H1 (cell line): ENCODE measurements around the gene ZNF277. TPM values are rescaled to one million over a fixed set of nuclear protein-coding genes. Genes with fewer than 3 reads are reported as not detected.

Experiments
- CTCF ChIA-PET: fragments of 300-600 bp; sonication (Branson Sonifier 250); formaldehyde crosslinking; loops from one replicate; lab custom pipeline; 2021; ENCODE audit not compliant: partially characterized antibody; lab: Charles Lee
- POLR2A ChIA-PET: fragments of 300-600 bp; sonication (Branson Sonifier 250); formaldehyde crosslinking; loops from one replicate; lab custom pipeline; 2021; ENCODE audit warnings: inconsistent platforms; ENCODE audit not compliant: partially characterized antibody; lab: Charles Lee
- DNase-seq, 2 experiments: peaks; one replicate each; pipeline versions ENCODE4 v3.0.0 to v3.0.0-alpha.2; 2010 to 2022; ENCODE audit warnings: low spot score in 2 of 2, low read depth in 1 of 2, mixed read lengths in 1 of 2
- FAIRE-seq: peaks from 2 replicates; lab custom pipeline; 2011; peaks lifted over from hg19 to GRCh38; lab: Jason Lieb, UNC
- H2AFZ ChIP-seq: 2 replicates; pipeline ENCODE4 v1.8.1; 2012; ENCODE audit warnings: low read length, inconsistent platforms
- H2AK5ac ChIP-seq: 2 replicates; pipeline ENCODE4 v1.6.1; 2013; ENCODE audit warnings: low read depth, low read length
- H2BK120ac ChIP-seq: replicated peaks from 2 replicates; pipeline ENCODE3; 2013; ENCODE audit warnings: low read depth, low read length, inconsistent platforms
- H2BK12ac ChIP-seq: 2 replicates; pipeline ENCODE4 v1.6.1; 2013; ENCODE audit warnings: low read depth, low read length
- H2BK15ac ChIP-seq: 2 replicates; pipeline ENCODE4 v1.6.1; 2013; ENCODE audit warnings: low read length
- H2BK20ac ChIP-seq: 2 replicates; pipeline ENCODE4 v1.6.1; 2013; ENCODE audit warnings: low read length
- H2BK5ac ChIP-seq: 2 replicates; pipeline ENCODE4 v1.6.1; 2013; ENCODE audit warnings: low read depth, low read length
- H3K14ac ChIP-seq: 2 replicates; pipeline ENCODE4 v1.6.1; 2013; ENCODE audit warnings: inconsistent platforms; ENCODE audit not compliant: insufficient read length
- H3K18ac ChIP-seq: 2 replicates; pipeline ENCODE4 v1.6.1; 2013; ENCODE audit warnings: low read length; ENCODE audit errors: extremely low read depth
- H3K23ac ChIP-seq: 2 replicates; pipeline ENCODE4 v1.6.1; 2013; ENCODE audit warnings: inconsistent platforms; ENCODE audit not compliant: insufficient read length
- H3K23me2 ChIP-seq: 2 replicates; pipeline ENCODE4 v1.6.1; 2013; ENCODE audit warnings: low read depth, low read length
- H3K27ac ChIP-seq: 2 replicates; pipeline ENCODE4 v1.6.1; 2011; ENCODE audit warnings: low read depth, low read length, inconsistent platforms
- H3K27me3 ChIP-seq, 4 experiments: replicated peaks in 1 of 4; 1 replicate in 1 of 4; 2 replicates in 3 of 4; pipeline versions ENCODE4 v1.6.1 to v1.8.1; 2011 to 2013; ENCODE audit warnings: low read length in 3 of 4, mild to moderate bottlenecking in 3 of 4, inconsistent platforms in 2 of 4, mixed read lengths in 2 of 4, moderate library complexity in 1 of 4; ENCODE audit not compliant: control insufficient read depth in 3 of 4, insufficient read depth in 3 of 4; ENCODE audit errors: extremely low read depth in 1 of 4
- H3K36me3 ChIP-seq, 4 experiments: 2 replicates each; pipeline versions ENCODE4 v1.6.1 to v1.8.1; 2011 to 2013; ENCODE audit warnings: mild to moderate bottlenecking in 4 of 4, low read length in 3 of 4, moderate library complexity in 2 of 4, control low read depth in 1 of 4, inconsistent platforms in 1 of 4; ENCODE audit not compliant: insufficient read depth in 4 of 4, control insufficient read depth in 2 of 4
- H3K4ac ChIP-seq: replicated peaks from 2 replicates; pipeline ENCODE3; 2013; ENCODE audit warnings: low read length, low read depth, mixed read lengths, inconsistent platforms; ENCODE audit not compliant: insufficient read length
- H3K4me1 ChIP-seq, 4 experiments: replicated peaks in 1 of 4; 1 replicate in 1 of 4; 2 replicates in 3 of 4; pipeline versions ENCODE4 v1.6.1 to v1.8.1; 2011 to 2013; ENCODE audit warnings: low read length in 3 of 4, inconsistent platforms in 2 of 4, mixed read lengths in 1 of 4; ENCODE audit not compliant: insufficient read depth in 4 of 4, control insufficient read depth in 3 of 4
- H3K4me2 ChIP-seq, 2 experiments: 2 replicates each; pipeline versions ENCODE4 v1.6.1 to v1.8.1; 2011 to 2013; ENCODE audit warnings: low read depth in 2 of 2, low read length in 2 of 2, control low read depth in 1 of 2, inconsistent platforms in 1 of 2, mild to moderate bottlenecking in 1 of 2; ENCODE audit not compliant: insufficient read depth in 1 of 2
- H3K4me3 ChIP-seq, 4 experiments: fragments of 200-600, 300-600 bp in 1 of 4; sonication (generic), shearing (Covaris generic), sonication (Bioruptor Twin) in 1 of 4; 2 replicates each; pipeline versions ENCODE4 v1.5.1 to v1.8.1; 2011 to 2016; ENCODE audit warnings: low read length in 4 of 4, low read depth in 3 of 4, control low read depth in 2 of 4, inconsistent platforms in 2 of 4, mild to moderate bottlenecking in 2 of 4, mixed read lengths in 1 of 4, moderate library complexity in 1 of 4; ENCODE audit not compliant: insufficient read depth in 2 of 4; ENCODE audit errors: extremely low read depth in 1 of 4
- H3K56ac ChIP-seq: replicated peaks from 2 replicates; pipeline ENCODE3; 2013; ENCODE audit warnings: low read depth, mild to moderate bottlenecking, mixed read lengths, low read length, inconsistent platforms; ENCODE audit not compliant: insufficient read length
- H3K79me1 ChIP-seq: 2 replicates; pipeline ENCODE4 v1.6.1; 2013; ENCODE audit warnings: low read depth, low read length, control low read depth
- H3K79me2 ChIP-seq, 2 experiments: 2 replicates each; pipeline versions ENCODE4 v1.6.1 to v1.8.1; 2012 to 2013; ENCODE audit warnings: low read length in 2 of 2, mild to moderate bottlenecking in 2 of 2, inconsistent platforms in 1 of 2; ENCODE audit not compliant: insufficient read depth in 2 of 2, control insufficient read depth in 1 of 2
- H3K9ac ChIP-seq, 4 experiments: replicated peaks in 1 of 4; 1 replicate in 1 of 4; 2 replicates in 3 of 4; pipeline versions ENCODE4 v1.6.1 to v1.8.1; 2011 to 2013; ENCODE audit warnings: low read depth in 3 of 4, low read length in 3 of 4, control low read depth in 2 of 4, mild to moderate bottlenecking in 2 of 4, moderate library complexity in 2 of 4, inconsistent platforms in 1 of 4; ENCODE audit errors: extremely low read depth in 1 of 4
- H3K9me3 ChIP-seq, 2 experiments: 2 replicates each; pipeline versions ENCODE4 v1.6.1 to v1.8.1; 2012 to 2013; ENCODE audit warnings: mild to moderate bottlenecking in 2 of 2, moderate library complexity in 2 of 2, control low read depth in 1 of 2, inconsistent platforms in 1 of 2, low read depth in 1 of 2, low read length in 1 of 2, mixed read lengths in 1 of 2; ENCODE audit not compliant: insufficient read depth in 2 of 2
- H4K20me1 ChIP-seq, 2 experiments: replicated peaks in 1 of 2; 2 replicates each; pipeline versions ENCODE3 to v1.8.1; 2011 to 2013; ENCODE audit warnings: inconsistent platforms in 2 of 2, low read length in 2 of 2, mild to moderate bottlenecking in 1 of 2; ENCODE audit not compliant: insufficient read depth in 2 of 2, control insufficient read depth in 1 of 2
- H4K5ac ChIP-seq: 2 replicates; pipeline ENCODE4 v1.6.1; 2013; ENCODE audit warnings: low read length, low read depth, mixed read lengths, inconsistent platforms; ENCODE audit not compliant: insufficient read length
- H4K8ac ChIP-seq: 2 replicates; pipeline ENCODE4 v1.8.0; 2013; ENCODE audit warnings: mild to moderate bottlenecking, moderate library complexity, low read length, inconsistent platforms; ENCODE audit not compliant: insufficient read depth; ENCODE audit errors: extremely low read depth
- H4K91ac ChIP-seq: replicated peaks from 2 replicates; pipeline ENCODE3; 2013; ENCODE audit warnings: low read length, mixed read lengths, inconsistent platforms; ENCODE audit not compliant: insufficient read length
- BACH1 ChIP-seq: IDR thresholded peaks from 2 replicates; pipeline ENCODE4 v1.6.1; 2012; ENCODE audit warnings: low read length, improper control_type of control experiment
- JUN ChIP-seq: IDR thresholded peaks from 2 replicates; pipeline ENCODE4 v1.6.1; 2011; ENCODE audit warnings: low read depth, mild to moderate bottlenecking, improper control_type of control experiment, low read length
- MAFK ChIP-seq: IDR thresholded peaks from 2 replicates; pipeline ENCODE4 v1.6.1; 2012; ENCODE audit warnings: low read depth, mild to moderate bottlenecking, improper control_type of control experiment, low read length
- POLR2AphosphoS5 ChIP-seq: IDR thresholded peaks from 2 replicates; pipeline ENCODE4 v1.6.1; 2011; ENCODE audit warnings: low read depth, low read length
- POU5F1 ChIP-seq: IDR thresholded peaks from 2 replicates; pipeline ENCODE4 v1.6.1; 2011; ENCODE audit warnings: low read depth, mild to moderate bottlenecking, low read length, moderate library complexity
- SRF ChIP-seq: IDR thresholded peaks from 2 replicates; pipeline ENCODE4 v1.6.1; 2011; ENCODE audit warnings: mild to moderate bottlenecking, low read depth, low read length, moderate library complexity
- TAF7 ChIP-seq: optimal IDR thresholded peaks from 2 replicates; pipeline ENCODE3; 2011; ENCODE audit warnings: low read depth, mild to moderate bottlenecking, inconsistent platforms, low read length, moderate library complexity, borderline replicate concordance
- WGBS, 2 experiments: shearing (Covaris generic) in 1 of 2; methylation state at CpG; one replicate each; pipeline versions ENCODE4 v1.1.6 to v1.1.7; 2013 to 2015; ENCODE audit warnings: low lambda C conversion rate in 2 of 2, mixed read lengths in 2 of 2, inconsistent platforms in 1 of 2, low coverage in 1 of 2, missing lambda C conversion rate in 1 of 2; ENCODE audit not compliant: insufficient replicate concordance in 2 of 2, insufficient coverage in 1 of 2, insufficient read length in 1 of 2; ENCODE audit errors: extremely low coverage in 1 of 2, missing lambda C conversion rate in 1 of 2; 5-methylcytosine and 5-hydroxymethylcytosine counted together
- polyA plus RNA-seq, 7 experiments: library from polyadenylated mRNA; depleted of rRNA in 3 of 7; stranded (reverse) in 5 of 7; unstranded in 2 of 7; fragments of >200 nt in 5 of 7; fragments of 200-250 nt in 2 of 7; gene quantifications; 1 replicate in 5 of 7; 2 replicates in 1 of 7; 4 replicates in 1 of 7; pipeline versions ENCODE4 v1.2.1 to v1.2.3, GENCODE V29; 2011 to 2013; ENCODE audit warnings: missing spikeins in 2 of 7, mixed read lengths in 2 of 7
- total RNA-seq: library from RNA; stranded (reverse); fragmentation: NEBNext Ultra II Directional; extraction: Animal tissue kit (Norgen Biotek cat#: 25700); gene quantifications from 2 replicates; pipeline ENCODE4 v1.2.1, GENCODE V29; 2021
- TF ChIP-seq, protein P1 (sequence below): IDR thresholded peaks from 2 replicates; pipeline ENCODE4 v1.6.1; 2012; ENCODE audit warnings: inconsistent platforms

The ZNF277 gene
- total and polyA plus RNA-seq, 2 of the 8 experiments (the other 6 are each of a cell fraction or from before 2014, with no cell fraction given): 5.1 to 21.7 TPM

DNA sequence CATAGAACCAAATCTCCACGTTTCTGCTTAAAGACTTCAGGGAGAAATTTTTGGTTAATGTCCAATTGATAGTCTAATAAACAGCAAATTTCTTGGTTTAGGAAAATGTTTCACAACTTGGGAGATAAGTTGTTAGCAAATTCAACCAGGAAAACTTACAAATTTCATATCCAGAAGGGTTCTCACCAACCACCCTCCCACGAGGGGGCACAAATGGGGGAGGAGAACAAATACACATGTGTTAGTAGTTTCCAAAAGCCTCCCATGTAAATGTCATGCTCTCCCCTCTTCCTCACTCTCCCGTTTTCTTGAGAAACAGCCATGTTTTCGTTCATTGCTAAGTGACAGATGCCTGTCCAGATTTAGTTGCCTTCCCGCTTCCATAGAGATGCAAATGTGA is 10.8 kb upstream of the ZNF277 start:
- Histone ChIP-seq H2BK120ac (no peak overlapping the region), H3K79me1 (peaks cover 3% of the 10 kb centered on the region), H3K79me2 (peaks cover 0 to 73% of the 10 kb centered on the region in 2 experiments; a peak in 2 of 4 replicates), H3K9me3 (no peaks in the 10 kb centered on the region), H4K91ac (no peak overlapping the region), H3K4ac (no peak overlapping the region), H3K9ac (no peak overlapping the region), H3K27me3 (no peaks in the 10 kb centered on the region), H4K8ac (no peak overlapping the region), H3K56ac (no peak overlapping the region), H3K4me2 (no peak overlapping the region), H3K4me1 (peaks cover 0 to 6% (median 2%) of the 10 kb centered on the region in 4 experiments; a peak in 1 of 7 replicates), H3K36me3 (no peaks in the 10 kb centered on the region), H2BK20ac (no peak overlapping the region), H3K23me2 (no peaks in the 10 kb centered on the region), H3K4me3 (no peak overlapping the region), H3K14ac (no peak overlapping the region), H3K18ac (no peak overlapping the region), H3K23ac (no peak overlapping the region), H2AK5ac (no peak overlapping the region), H2BK5ac (no peak overlapping the region; the same call in 1 of the 2 replicates), H2BK15ac (no peak overlapping the region), H3K27ac (no peak overlapping the region), H2BK12ac (no peak overlapping the region), H2AFZ (no peak overlapping the region), H4K5ac (no peak overlapping the region), H4K20me1 (peaks cover 0 to 2% of the 10 kb centered on the region in 2 experiments)
- TF ChIP-seq TAF7 (no peak), SRF (no peak), POU5F1 (no peak), JUN (no peak), POLR2AphosphoS5 (no peak), BACH1 (no peak), MAFK (no peak)
- TF ChIP-seq, protein P1, sequence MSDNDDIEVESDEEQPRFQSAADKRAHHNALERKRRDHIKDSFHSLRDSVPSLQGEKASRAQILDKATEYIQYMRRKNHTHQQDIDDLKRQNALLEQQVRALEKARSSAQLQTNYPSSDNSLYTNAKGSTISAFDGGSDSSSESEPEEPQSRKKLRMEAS: no peak
- CTCF ChIA-PET: interaction anchor here (1.1 kb wide), 1 partner anchor 8 kb away, joined by 3 read pairs; no protein-coding TSS in a partner anchor
- 87% methylated on average over 5 of the region's 5 CpGs; no CpG with 5 or more reads in 1 of the 2 experiments for WGBS, 2 experiments
- FAIRE-seq (no peak), DNase-seq (no peak)
- POLR2A ChIA-PET: interaction anchor here (2.4 kb wide), 1 partner anchor 10 kb away, joined by 6 read pairs; no protein-coding TSS in a partner anchor
